GM19351 (cell line): ENCODE measurements around the gene WFDC2.
"Not testable (repeated sequence)": the region's sequence is repeated elsewhere in the genome, so short reads cannot be mapped to it uniquely, and the experiment has no call there.

ENCODE experiments used
- ATAC-seq: cut with Tn5 transposase; IDR thresholded peaks from one replicate; pipeline ENCODE4 v1.9.1; 2021; ENCODE audit warnings: mild to moderate bottlenecking, moderate library complexity; ENCODE audit not compliant: unreplicated experiment

WFDC2 gene

GRCh38 chr20:45450097-45450818 lies 19.3 kb upstream of the WFDC2 start:
- ATAC-seq = no peak

- ATAC-seq = no peak
Observed at GRCh38 chr20:45452238-45452637, 17.3 kb upstream of the WFDC2 start.

GRCh38 chr20:45452772-45453691 lies 16.5 kb upstream of the WFDC2 start:
- ATAC-seq = no peak

- no peak for ATAC-seq
Observed at GRCh38 chr20:45456632-45457031, 12.9 kb upstream of the WFDC2 start.

GRCh38 chr20:45459606-45460005 lies 9.9 kb upstream of the WFDC2 start:
- no peak for ATAC-seq

GRCh38 chr20:45461225-45461624 lies 8.3 kb upstream of the WFDC2 start:
- no peak for ATAC-seq

GRCh38 chr20:45462711-45463509 lies 6.6 kb upstream of the WFDC2 start:
- ATAC-seq = no peak

GRCh38 chr20:45463709-45464108 lies 5.8 kb upstream of the WFDC2 start:
- no peak for ATAC-seq

GRCh38 chr20:45465491-45466266 lies 3.9 kb upstream of the WFDC2 start:
- no peak for ATAC-seq

GRCh38 chr20:45467172-45467571 lies 2.4 kb upstream of the WFDC2 start:
- ATAC-seq = no peak

GRCh38 chr20:45467861-45468260 lies 1.7 kb upstream of the WFDC2 start:
- ATAC-seq = no peak

- no peak for ATAC-seq
Observed at GRCh38 chr20:45470262-45470931, 844 bp downstream of the WFDC2 start.

GRCh38 chr20:45470937-45471336 lies 1.4 kb downstream of the WFDC2 start:
- no peak for ATAC-seq

- ATAC-seq = not testable (repeated sequence)
Observed at GRCh38 chr20:45472286-45472685, 2.7 kb downstream of the WFDC2 start.

GRCh38 chr20:45477530-45478148 lies 8.1 kb downstream of the WFDC2 start:
- not testable (repeated sequence) for ATAC-seq

- ATAC-seq = no peak
Observed at GRCh38 chr20:45479822-45480221, 10.3 kb downstream of the WFDC2 start.

GRCh38 chr20:45484676-45485075 lies 15.1 kb downstream of the WFDC2 start:
- ATAC-seq = no peak

GRCh38 chr20:45485388-45485787 lies 15.8 kb downstream of the WFDC2 start:
- ATAC-seq = no peak

GRCh38 chr20:45487231-45487635 lies 17.7 kb downstream of the WFDC2 start:
- ATAC-seq = no peak
